GM19193 (cell line): ENCODE measurements around the gene TBC1D22A.

Experiments used
- POLR2A ChIP-seq: IDR thresholded peaks from 4 replicates; pipeline ENCODE4 v1.6.1; 2011; ENCODE audit not compliant: insufficient read depth, insufficient read length; ENCODE audit errors: extremely low read depth

Gene TBC1D22A

DNA sequence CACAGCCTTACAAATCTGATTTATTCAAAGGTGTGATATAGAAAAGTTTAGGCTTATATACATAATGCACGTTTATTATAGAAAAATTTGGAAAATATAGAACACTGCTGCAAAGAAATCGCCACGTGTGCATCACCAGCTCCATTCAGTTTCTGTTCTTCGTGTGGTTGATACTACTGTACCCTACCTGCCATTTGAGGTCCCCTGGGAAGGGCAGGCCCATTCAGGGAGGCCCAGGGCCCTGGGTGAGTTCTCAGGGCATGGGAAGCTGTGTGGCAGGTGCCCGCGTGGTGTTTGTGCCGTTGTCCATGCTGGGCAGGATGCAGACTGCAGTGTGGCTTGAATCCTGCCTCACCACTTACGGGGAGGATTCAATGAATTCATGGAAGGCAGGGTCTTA, 60.8 kb downstream of the TBC1D22A start:
- no peak for TF ChIP-seq POLR2A

DNA sequence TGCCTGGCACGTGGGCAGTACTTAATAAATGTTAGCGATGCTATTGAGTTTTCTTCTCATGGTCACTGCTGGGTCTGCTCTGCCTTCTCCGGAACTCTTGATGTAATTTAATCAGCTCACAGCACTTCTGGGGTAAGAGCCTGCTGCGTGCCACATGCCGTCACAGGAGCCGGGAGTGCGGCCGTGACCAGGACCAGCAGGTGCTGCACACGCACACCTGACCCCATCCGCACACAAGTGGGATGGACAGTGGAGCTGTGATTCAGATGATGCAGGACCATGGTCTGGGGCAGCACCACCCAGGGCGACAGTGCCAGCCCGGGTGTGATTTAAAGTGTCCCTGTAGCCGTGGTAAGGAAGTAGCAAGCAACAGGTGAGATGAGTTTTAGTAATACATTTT, 61.2 kb downstream of the TBC1D22A start:
- TF ChIP-seq POLR2A, result no peak

DNA sequence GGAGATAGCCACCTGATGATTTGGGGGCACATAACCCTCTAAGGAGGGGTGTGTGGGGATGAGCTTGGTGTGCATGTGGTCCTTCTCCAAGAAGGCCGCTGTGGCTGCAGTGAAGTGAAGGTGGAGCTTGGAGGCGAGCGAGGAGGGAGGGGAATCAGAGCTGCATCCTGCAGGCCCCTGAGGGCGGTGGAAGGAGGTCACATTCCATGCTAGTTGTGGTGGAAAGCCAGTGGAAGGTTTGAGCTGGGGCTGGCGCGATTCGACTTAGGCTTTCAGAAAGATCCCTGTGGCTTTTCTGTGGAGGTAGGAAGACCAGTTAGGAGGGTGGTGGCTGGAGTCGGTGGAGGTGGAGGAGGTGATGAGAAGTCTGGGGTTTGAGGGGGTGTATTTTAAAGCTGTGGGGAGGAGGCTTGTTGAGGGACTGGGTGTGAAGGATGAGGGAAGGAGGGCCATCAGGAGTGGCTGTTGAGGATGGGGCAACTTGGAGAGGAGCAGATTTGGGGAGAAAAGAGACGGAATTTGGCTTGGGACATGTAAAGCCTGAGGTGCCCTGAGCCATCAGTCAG, 62.0 kb downstream of the TBC1D22A start:
- no peak for TF ChIP-seq POLR2A

DNA sequence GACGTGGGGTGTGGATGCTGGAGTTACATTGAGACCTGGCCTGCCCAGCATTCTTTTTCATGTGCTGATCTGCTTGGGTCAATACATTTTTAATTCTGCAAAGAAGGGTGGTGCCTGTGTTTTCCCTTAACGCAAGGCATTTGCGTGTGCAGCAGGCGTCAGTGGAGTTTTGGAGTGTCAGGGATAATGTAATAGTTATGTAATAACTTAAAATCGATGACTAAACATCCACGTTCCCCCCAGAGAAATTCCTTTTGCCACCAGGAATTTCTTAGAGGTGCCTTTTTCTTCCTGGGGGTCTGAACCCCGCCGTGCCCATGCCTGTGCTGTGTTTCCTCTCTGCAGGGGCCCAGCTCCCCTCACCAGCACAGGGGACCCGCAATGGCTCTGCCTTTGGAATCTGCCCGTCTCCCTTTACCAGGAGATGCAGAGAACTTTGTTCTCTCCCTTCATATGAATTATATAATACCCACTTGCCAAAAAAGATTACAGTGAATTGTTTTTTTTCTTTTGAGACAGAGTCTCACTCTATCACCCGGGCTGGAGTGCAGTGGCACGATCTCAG, 62.6 kb downstream of the TBC1D22A start:
- TF ChIP-seq POLR2A, result no peak

DNA sequence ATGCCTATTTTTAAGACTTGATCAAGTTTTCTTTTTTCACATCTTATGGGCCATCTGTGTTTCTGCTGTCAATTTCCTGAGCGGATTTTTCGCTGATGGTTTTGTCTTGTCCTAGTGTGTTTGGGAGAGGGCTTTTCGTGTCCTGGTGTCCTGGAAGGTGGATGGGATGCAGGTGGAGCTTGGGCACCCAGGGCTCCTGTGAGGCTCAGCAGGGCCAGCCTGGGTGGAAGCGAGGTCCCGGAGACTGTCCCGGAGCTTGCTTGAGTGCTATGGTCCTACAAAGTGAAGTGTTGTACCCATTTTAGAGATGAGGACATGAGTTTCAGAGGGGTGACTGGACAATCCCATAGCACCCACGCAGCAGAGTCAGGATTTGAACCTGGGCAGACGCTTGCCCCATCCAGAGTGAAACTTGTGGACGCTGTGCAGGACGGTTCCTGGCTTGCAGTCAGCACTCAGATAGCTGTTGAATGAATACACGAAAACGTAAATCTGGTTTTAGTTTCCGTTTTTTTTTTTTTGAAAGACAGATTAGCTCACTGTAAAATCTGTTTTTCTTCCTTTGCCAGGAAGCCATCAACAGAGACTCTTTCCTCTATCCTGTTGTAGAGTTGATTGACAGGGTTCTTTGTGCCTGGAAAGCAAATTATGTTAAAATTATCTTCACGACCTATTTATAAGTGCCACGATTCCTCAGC, 64.1 kb downstream of the TBC1D22A start:
- TF ChIP-seq POLR2A, result no peak

DNA sequence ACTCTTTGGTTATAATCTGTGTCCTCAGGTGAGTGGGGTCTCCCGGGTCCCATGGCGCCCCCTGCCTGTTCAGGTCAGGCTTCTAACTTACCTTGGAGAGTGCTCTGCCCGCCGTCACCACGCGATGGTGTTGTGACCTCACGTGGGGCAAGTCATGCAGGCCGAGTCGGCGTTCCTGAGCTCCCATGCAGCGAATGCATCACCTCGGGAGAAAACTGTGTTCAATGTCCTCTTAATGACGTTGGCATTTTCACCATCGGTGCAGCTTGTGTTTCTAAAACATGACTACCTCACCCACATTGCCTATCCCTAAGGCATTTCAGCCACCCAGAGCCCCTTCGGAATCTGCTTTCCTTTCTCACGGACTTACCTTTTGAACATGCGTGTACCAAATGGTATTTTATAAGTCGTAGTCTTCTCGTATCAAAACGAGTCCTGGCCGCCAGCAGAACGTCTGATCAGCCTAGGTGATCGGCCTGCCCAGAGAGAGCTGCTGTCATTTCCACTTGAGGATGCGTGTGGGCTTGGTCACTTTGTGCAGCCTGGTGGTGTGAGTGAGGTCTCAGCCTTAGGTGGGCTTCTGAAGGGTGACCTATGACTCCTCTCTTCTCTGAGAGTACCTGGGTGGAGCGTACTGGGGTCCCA, 64.8 kb downstream of the TBC1D22A start:
- no peak for TF ChIP-seq POLR2A

DNA sequence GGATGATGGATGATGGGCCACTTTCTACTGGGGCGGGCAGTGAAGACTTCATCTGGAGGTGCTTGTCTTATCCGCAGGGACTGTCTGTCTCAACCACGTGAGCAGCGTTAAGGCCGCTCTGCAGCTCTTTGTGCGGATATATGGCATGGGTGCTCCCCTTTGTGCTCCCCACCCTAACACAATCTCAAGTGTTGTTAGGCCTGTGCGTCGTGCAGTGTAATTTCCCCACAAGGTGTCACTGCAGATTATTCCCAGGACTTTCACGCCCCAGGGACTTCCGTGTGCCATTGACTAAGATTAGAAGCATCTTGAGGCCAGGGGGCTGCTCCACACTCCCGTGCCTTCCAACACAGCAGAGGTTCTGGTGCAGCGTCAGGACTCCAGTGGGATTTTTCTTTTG, 65.3 kb downstream of the TBC1D22A start:
- TF ChIP-seq POLR2A, result no peak

DNA sequence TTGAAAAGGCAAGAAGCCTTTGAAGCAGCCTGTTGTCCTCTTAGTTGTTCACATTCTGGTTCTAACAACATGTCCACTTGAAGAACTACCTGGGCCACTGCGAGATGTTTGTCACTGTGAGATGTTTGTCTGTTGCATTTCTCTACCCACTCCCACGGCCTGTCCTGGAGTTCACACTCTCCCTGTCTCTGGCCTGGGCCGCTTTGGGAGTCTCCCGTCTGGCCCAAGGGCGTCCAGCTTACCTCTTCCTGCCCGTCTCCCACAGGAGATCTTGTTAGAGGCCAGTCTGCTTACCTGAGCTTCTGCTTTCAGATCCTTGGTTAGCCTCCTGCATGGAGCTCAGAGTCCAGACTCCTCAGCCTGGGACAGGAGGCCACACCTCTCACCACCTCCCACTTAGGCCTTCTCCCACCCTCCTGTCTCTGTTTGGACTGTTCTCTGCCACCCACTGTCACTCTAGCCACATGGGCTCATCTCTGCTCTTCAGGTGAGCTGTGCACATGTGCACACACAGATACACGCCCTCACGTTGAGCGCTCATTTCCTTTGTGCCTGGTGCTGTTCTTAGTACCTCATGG, 66.0 kb downstream of the TBC1D22A start:
- TF ChIP-seq POLR2A, result no peak

DNA sequence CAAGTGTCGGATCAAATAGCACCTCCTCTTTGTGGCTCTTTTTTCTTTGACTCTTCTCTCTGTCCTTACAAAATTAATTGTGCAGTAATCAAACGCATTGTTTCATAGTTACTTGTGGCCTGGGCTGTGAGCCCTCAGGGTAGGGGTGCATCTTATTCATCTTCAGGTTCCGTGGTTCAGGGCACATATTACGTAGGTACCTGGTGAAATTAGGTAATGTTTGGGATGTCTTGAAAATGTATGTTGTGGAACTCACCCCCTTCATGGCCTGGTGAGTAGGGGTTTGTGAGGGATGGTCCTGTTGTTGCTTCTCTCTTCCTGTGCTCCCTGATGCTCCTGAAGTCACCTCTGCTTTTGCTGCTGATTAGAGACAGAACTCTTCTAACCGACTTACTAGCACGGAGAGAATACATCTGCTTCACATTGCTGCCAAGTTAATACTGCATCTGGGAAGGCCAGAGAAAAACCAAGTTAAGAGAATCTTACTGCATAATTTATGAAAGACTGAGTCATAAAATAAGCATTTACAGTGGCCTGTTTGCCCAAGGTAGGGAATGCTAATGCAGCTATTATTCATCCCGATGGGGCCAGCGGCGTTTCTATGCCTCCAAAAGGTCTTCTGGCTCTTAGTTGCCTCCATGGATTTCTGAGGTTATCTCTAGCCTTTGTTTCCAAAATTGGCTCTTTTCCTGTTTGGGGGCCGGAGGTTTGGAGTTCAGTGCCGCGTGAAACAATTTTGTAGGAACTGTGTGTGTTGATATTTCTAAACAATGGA, 66.9 kb downstream of the TBC1D22A start:
- no peak for TF ChIP-seq POLR2A

DNA sequence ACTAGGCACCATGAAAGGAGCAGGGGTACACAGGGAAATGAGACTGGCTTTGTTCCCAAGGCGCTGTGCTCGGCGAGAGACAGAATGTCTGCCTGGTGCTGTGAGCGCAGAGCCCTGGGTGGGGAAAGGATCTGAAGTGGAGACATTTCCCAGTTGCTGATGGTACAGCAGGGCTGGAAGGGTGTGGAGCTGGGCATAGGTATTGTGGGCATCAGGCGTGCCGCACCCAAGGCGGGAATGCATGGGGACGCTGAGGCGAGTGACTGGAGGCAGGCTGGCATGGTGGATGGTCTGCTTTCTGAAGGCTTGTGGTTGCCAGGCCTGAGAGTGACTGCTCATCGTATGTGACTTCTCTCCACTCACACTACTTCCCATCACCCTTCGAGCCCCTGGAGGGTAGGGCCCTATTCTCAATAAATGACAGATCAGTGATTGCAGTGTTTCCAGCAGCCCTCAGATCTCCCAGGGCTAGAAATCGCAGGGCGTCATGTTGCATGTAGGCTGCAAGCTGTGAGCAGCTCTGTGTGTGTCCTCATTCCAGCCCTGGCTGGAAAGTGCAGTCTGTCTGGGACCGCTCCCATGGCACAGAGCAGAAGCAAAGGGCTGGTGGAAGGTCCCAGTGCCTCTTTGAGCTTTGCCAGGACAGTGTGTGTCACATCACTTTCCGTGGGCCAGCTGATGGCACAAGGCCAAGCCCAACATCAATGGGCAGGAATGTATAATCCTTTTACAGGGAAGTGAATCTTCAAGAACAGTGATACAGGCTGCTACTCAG, 67.7 kb downstream of the TBC1D22A start:
- no peak for TF ChIP-seq POLR2A

DNA sequence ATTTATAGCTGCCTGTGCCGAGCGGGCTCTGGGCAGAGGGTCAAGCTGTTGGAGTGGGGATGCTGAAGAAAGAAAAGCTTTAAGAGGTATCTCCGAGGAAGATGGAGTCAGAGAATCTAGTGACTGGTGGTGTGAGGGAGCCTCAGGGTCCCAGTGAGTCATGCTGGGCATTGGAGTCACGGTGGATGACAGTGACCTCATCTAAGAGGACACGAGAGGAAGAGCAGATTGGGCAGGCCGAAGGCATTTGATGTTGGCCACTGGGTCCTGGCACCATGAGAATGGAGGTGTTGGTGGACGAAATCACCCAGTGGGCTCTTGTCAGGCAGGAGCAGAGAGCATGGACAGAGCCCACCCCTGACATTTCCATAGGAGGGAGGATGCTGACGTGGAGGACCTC, 68.4 kb downstream of the TBC1D22A start:
- no peak for TF ChIP-seq POLR2A

DNA sequence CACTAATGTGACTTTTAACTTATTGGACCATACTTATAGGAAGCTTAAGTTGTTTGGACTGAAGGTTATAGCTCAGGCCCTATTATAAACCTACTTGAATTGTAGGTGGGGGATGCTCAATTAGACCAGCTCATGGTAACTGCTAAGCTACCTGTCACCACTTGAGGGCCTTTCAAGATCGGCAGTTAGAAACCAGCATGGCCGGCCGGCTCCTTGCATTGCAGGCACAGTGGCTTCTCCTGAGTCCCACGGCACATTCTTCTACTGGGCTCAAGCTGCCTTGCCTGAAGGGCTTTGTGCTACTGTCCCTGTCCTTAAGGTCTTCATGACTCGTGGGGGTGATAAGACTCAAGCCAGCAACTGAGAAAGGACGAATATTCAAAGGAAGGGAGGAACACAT, 70.8 kb downstream of the TBC1D22A start:
- no peak for TF ChIP-seq POLR2A

DNA sequence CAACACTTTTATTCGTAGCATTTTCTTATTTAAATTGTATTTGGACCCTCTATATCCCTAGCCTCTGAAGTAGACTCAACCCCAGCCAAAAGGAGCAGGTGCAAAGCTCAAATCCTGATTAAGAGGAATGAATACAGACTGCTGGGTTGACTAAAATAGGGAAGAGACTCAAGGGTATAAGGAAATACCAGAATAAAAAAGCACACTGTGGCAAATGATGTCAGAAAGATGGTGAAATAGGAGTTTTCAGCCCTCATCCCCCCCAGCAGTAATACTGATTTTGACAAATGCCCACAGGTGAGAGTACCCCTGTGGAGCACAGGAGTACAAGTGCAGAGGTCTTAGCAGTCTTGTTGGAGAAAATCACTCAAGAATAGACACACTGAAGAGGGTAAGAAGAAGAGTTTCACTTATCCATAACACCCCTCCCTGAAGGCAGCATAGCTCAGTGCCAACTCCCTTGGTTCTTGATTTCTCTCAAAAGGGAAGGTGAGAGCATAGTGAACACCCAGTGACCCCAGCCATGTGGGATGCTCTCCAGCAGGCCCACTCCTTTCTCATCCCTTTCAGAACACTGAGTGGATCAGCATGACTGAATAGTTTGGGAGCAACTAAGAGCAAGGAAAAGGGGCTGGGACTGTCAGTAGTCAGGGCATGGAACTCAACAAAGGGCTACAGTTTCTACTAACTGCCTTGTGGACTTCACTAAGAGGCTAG, 71.7 kb downstream of the TBC1D22A start:
- TF ChIP-seq POLR2A, result no peak
